Stimulated activated naive CD8-positive, alpha-beta T cell treated with anti-CD3 and anti-CD28 coated beads, Interleukin-15, Interleukin-2, amounts not matched to agents 100 ng/mL and 50 ng/mL, for 24 hours (primary cell): Measurements from ENCODE around the gene CREB1.
A peak's percentile ranks its signal among the peaks of the same experiment; 100 is the strongest.

Experiments used
- H3K27ac Mint-ChIP-seq: one replicate; pipeline ENCODE4 v1.8.0; 2021; ENCODE audit warnings: mild to moderate bottlenecking, mixed read lengths
- H3K27me3 Mint-ChIP-seq: one replicate; pipeline ENCODE4 v1.8.0; 2021; ENCODE audit warnings: mixed read lengths
- H3K36me3 Mint-ChIP-seq: one replicate; pipeline ENCODE4 v1.8.0; 2021; ENCODE audit warnings: low read depth, mixed read lengths
- H3K4me1 Mint-ChIP-seq: one replicate; pipeline ENCODE4 v1.8.0; 2021; ENCODE audit warnings: low read depth, mixed read lengths
- H3K4me3 Mint-ChIP-seq: one replicate; pipeline ENCODE4 v1.8.0; 2021; ENCODE audit warnings: mild to moderate bottlenecking, mixed read lengths
- H3K9me3 Mint-ChIP-seq: one replicate; pipeline ENCODE4 v1.8.0; 2021; ENCODE audit warnings: mixed read lengths

Gene CREB1

DNA sequence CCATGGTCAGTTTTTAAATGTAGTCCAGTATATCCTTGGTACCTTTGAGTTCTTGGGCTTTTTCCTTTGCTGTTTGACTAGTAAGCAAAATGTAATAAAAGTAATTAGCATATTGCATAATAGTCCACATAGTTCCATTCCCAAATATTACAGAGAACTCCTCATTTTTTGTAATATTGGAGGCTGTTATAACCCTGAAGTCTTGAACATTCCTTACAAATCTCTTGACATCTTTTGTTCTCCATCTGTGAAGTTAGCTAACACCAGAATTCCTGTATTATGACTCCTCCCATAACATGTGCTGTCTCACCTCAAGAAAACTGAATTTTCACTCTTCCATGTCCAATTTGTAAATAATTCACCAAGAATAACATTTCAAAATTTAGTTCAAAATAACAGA is 17.1 kb downstream of the CREB1 start:
- peaks cover 48% of the 10 kb centered on the region for H3K36me3 Mint-ChIP-seq
- H3K4me1 Mint-ChIP-seq = peaks cover 84% of the 10 kb centered on the region
- peak overlapping the region; percentile 28 for H3K27ac Mint-ChIP-seq
- no peak overlapping the region for H3K4me3 Mint-ChIP-seq
- H3K27me3 Mint-ChIP-seq = no peaks in the 10 kb centered on the region
- no peaks in the 10 kb centered on the region for H3K9me3 Mint-ChIP-seq

DNA sequence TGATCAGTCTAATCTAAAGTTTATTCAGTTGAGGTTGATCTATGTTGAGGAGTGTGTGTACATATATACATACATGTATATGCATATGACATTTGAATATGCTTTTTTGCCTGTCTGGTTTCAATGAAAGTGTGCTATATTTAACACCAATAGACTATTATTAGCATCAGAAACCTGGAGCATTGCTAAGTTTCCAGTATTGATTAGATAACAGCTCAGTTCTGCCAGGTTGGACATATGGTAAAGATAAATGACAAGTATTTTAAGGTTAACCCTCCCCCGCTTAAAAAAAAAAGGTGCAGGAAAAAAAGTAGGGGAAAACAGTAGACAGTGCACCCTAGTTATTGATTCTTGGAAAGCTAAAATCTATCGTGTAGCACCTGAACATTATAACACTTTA is 19.4 kb downstream of the CREB1 start:
- no peaks in the 10 kb centered on the region for H3K27me3 Mint-ChIP-seq
- no peak overlapping the region for H3K4me3 Mint-ChIP-seq
- H3K36me3 Mint-ChIP-seq = peaks cover 36% of the 10 kb centered on the region
- H3K27ac Mint-ChIP-seq = peak overlapping the region; percentile 64
- H3K4me1 Mint-ChIP-seq = peaks cover 72% of the 10 kb centered on the region
- no peaks in the 10 kb centered on the region for H3K9me3 Mint-ChIP-seq

GRCh38 chr2:207558079-207558491 is 28.3 kb downstream of the CREB1 start:
- H3K4me3 Mint-ChIP-seq = no peak overlapping the region
- peaks cover 19% of the 10 kb centered on the region for H3K4me1 Mint-ChIP-seq
- peaks cover 65% of the 10 kb centered on the region for H3K36me3 Mint-ChIP-seq
- peak overlapping the region; percentile 18 for H3K27ac Mint-ChIP-seq
- H3K27me3 Mint-ChIP-seq = no peaks in the 10 kb centered on the region
- H3K9me3 Mint-ChIP-seq = no peaks in the 10 kb centered on the region

DNA sequence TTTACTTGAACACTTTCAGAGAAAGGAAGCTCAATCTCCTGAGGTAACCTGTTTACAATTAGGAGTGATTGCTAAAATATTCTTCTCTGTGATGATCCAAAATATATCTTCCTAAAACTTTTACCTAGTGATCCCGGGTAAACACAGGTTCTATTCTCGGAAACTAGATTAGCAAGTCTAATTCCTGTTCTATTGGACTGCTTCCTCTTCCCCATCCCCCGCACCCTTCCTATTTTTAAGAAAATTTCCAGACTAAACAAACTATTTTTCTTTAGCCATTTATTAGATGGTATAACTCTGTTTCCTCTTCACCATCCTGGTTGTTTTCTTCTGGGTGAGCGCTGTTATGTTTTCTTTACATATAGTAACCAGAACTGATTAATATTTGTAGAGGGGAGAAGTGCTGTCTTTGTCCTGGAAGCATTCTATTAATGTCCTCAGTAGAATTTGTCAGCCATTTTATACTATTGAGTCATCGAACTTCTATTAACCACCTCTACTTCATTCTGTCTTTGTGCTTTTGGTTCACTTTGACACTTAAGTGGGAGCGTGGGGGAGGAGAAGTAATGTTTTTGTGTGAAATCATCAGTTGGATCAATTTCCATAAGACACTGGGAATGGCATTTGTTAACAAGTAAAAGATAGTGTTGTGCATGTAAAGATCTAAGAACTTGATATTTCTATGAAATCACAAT is 31.8 kb downstream of the CREB1 start:
- Mint-ChIP-seq H3K4me3 (no peak overlapping the region), H3K4me1 (peaks cover 9% of the 10 kb centered on the region), H3K27ac (no peak overlapping the region), H3K36me3 (peaks cover 73% of the 10 kb centered on the region), H3K9me3 (no peaks in the 10 kb centered on the region), H3K27me3 (no peaks in the 10 kb centered on the region)

GRCh38 chr2:207565736-207566500 is 36.2 kb downstream of the CREB1 start:
- Mint-ChIP-seq H3K4me1 (peaks cover 18% of the 10 kb centered on the region), H3K36me3 (peaks cover 78% of the 10 kb centered on the region), H3K27me3 (no peaks in the 10 kb centered on the region), H3K27ac (no peak overlapping the region), H3K4me3 (no peak overlapping the region), H3K9me3 (no peaks in the 10 kb centered on the region)

GRCh38 chr2:207567671-207568070 is 37.9 kb downstream of the CREB1 start:
- Mint-ChIP-seq H3K4me1 (peaks cover 25% of the 10 kb centered on the region), H3K4me3 (no peak overlapping the region), H3K27me3 (no peaks in the 10 kb centered on the region), H3K9me3 (no peaks in the 10 kb centered on the region), H3K27ac (no peak overlapping the region), H3K36me3 (peaks cover 78% of the 10 kb centered on the region)

DNA sequence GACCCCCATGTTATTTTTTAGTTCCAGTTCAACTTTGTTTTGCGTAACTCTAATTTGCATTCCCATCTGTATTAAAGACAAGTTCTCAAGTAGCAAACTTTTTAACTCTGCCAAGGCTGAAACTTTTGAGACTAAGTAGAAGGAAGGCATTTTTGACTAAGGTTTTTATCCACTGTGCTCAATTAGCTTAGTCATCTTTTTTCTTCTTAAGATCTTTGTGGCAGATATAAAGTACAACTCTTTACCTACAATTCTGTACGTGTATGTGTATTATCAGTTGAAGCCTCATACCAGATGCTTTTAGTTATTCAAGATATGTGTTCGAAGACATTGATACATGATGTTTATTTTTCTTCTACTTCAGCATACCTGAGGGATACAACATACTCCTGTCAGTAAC is 41.6 kb downstream of the CREB1 start:
- H3K9me3 Mint-ChIP-seq = no peaks in the 10 kb centered on the region
- H3K4me3 Mint-ChIP-seq = no peak overlapping the region
- H3K4me1 Mint-ChIP-seq = peaks cover 27% of the 10 kb centered on the region
- H3K27ac Mint-ChIP-seq = no peak overlapping the region
- peaks cover 86% of the 10 kb centered on the region for H3K36me3 Mint-ChIP-seq
- no peaks in the 10 kb centered on the region for H3K27me3 Mint-ChIP-seq

DNA sequence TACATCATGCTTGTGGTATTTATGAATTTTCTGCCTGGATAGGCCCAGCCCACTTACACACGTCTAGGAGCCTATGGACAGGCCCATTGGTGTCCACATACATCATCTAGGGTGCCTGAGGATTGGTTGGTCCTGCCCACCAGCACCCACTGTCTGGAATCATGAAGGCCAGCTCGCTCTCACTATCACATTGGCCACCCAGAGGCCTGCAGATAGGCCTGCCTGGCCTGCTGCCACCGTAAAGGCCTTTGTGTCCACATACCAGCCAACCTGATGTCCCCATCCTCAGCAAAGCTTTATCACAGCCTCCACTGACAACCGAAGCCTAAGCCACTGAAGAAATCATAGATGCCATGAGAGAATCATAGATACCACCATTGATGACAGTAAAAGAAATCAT is 55.2 kb downstream of the CREB1 start:
- Mint-ChIP-seq H3K27ac (no peak overlapping the region), H3K4me1 (peaks cover 21% of the 10 kb centered on the region), H3K27me3 (no peaks in the 10 kb centered on the region), H3K9me3 (no peaks in the 10 kb centered on the region), H3K36me3 (peaks cover 90% of the 10 kb centered on the region), H3K4me3 (no peak overlapping the region)

DNA sequence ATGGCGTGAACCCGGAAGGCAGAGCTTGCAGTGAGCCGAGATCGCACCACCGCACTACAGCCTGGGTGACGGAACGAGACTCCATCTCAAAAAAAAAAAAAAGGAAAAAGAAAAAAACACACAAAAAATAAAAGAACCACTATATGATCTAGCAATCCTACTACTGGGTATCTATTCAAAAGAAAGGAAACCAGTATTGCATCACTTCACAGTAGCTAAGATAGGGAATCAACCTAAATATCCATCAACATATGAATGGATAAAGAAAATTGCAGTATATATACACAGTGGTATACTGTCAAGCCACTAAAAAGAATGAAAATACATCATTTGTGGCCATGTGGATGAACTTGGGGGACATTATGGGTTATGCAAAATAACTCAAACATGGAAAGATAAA is 57.5 kb downstream of the CREB1 start:
- Mint-ChIP-seq H3K27ac (peak overlapping the region; percentile 22), H3K4me3 (no peak overlapping the region), H3K36me3 (peaks cover 93% of the 10 kb centered on the region), H3K4me1 (peaks cover 21% of the 10 kb centered on the region), H3K9me3 (peaks cover 4% of the 10 kb centered on the region), H3K27me3 (no peaks in the 10 kb centered on the region)

DNA sequence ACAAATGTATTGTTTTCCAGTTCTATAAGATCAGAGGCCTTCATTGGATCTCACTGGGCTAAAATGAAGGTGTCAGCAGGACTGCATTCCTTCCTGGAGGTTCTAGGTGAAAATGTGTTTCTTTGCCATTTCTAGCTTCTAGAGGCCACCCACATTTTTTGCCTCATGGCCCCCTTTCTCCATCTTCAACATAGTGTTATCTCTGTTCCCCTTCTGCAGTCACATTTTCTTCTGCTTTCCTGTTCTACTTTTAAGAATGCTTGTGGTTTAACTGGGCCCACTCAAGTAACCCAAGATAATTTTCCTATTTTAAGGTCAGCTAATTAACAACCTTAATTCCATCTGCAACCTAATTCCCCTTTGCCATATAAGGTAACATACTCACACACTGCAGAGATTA is 59.4 kb downstream of the CREB1 start:
- H3K9me3 Mint-ChIP-seq = peaks cover 8% of the 10 kb centered on the region
- peaks cover 24% of the 10 kb centered on the region for H3K4me1 Mint-ChIP-seq
- no peaks in the 10 kb centered on the region for H3K27me3 Mint-ChIP-seq
- H3K36me3 Mint-ChIP-seq = peaks cover 89% of the 10 kb centered on the region
- no peak overlapping the region for H3K4me3 Mint-ChIP-seq
- H3K27ac Mint-ChIP-seq = peak overlapping the region; percentile 38

DNA sequence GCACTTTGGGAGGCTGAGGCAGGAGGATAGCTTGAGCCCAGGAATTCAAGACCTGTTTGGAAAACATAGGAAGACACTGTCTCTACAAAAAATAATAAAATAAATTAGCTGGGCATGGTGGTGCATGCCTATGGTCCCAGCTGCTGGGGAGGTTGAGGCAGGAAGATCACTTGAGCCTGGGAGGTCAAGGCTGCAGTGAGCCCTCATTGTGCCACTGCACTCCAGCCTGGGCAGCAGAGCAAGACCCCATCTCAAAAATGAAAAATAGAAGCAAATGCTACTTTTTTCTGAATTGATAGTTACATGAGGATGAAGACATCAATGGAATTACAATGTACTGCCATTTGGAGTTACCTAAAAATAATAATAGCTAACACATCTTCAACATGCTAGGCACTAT is 63.5 kb downstream of the CREB1 start:
- no peak overlapping the region for H3K27ac Mint-ChIP-seq
- no peaks in the 10 kb centered on the region for H3K27me3 Mint-ChIP-seq
- H3K4me3 Mint-ChIP-seq = no peak overlapping the region
- peaks cover 79% of the 10 kb centered on the region for H3K36me3 Mint-ChIP-seq
- peaks cover 8% of the 10 kb centered on the region for H3K9me3 Mint-ChIP-seq
- peaks cover 25% of the 10 kb centered on the region for H3K4me1 Mint-ChIP-seq

DNA sequence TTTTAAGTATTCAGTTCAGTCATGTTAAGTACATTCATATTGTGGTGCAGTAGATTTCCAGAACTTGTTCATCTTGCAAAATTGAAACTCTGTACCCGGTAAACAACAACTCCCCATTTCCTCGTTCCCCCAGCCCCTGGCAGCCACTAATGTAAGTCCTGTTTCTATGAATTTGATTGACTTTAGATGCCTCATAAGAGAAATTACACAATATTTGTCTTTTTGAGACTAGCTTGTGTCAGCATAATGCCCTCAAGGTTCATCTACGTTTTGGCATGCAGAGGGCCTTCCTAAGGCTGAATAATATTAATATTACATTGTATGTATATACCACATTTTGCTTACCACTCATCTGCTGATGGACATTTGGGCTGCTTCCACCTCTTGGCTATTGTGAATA is 64.5 kb downstream of the CREB1 start:
- no peaks in the 10 kb centered on the region for H3K27me3 Mint-ChIP-seq
- H3K27ac Mint-ChIP-seq = no peak overlapping the region
- peaks cover 8% of the 10 kb centered on the region for H3K9me3 Mint-ChIP-seq
- no peak overlapping the region for H3K4me3 Mint-ChIP-seq
- peaks cover 73% of the 10 kb centered on the region for H3K36me3 Mint-ChIP-seq
- H3K4me1 Mint-ChIP-seq = peaks cover 16% of the 10 kb centered on the region

DNA sequence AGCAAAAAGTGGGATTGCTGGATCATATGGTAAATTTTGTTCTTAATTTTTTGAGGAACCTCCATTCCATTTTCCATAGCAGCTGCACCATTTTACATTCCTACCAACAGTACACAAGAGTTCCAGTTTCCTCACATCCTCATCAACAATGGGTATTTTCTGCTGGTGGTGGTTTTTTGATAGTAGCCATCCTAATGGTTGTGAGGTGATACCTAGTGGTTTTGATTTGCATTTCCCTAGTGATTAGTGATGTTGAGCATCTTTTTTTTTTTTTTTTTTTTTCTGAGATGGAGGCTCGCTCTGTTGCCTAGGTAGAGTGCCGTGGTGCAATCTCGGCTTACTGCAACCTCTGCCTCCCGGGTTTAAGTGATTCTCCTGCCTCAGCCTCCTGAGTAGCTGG is 65.0 kb downstream of the CREB1 start:
- H3K27me3 Mint-ChIP-seq = no peaks in the 10 kb centered on the region
- H3K4me3 Mint-ChIP-seq = no peak overlapping the region

DNA sequence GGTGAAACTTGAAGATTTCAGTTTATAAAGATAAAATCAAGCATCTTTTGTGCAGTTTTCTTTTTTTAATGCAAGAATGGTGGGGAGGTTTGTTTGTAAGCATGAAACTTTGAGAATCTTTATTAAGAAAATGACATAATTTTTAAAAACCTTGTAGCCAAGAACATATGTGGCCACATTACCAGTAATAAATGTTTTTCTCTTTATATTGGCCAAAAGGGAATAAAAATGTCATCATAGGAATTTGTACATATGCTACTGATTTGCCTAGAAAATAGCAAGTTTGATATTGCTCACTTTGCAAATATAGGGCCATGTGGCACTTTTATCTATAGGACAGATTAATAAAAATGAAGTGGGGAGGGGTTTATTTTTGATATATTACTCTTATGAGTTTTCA is 69.9 kb downstream of the CREB1 start:
- Mint-ChIP-seq H3K27ac (no peak overlapping the region), H3K36me3 (peaks cover 51% of the 10 kb centered on the region), H3K4me3 (no peak overlapping the region)

More for the DNA sequence above, 65.0 kb downstream of the CREB1 start:
- Mint-ChIP-seq H3K36me3 (peaks cover 73% of the 10 kb centered on the region), H3K4me1 (peaks cover 12% of the 10 kb centered on the region), H3K9me3 (peaks cover 8% of the 10 kb centered on the region), H3K27ac (no peak overlapping the region)

GRCh38 chr2:207600231-207600630 is 70.5 kb downstream of the CREB1 start:
- Mint-ChIP-seq H3K36me3 (peaks cover 51% of the 10 kb centered on the region), H3K27me3 (no peaks in the 10 kb centered on the region), H3K4me3 (no peak overlapping the region), H3K9me3 (no peaks in the 10 kb centered on the region), H3K4me1 (peaks cover 17% of the 10 kb centered on the region), H3K27ac (no peak overlapping the region)

More for the DNA sequence above, 69.9 kb downstream of the CREB1 start:
- H3K4me1 Mint-ChIP-seq = peaks cover 18% of the 10 kb centered on the region
- no peaks in the 10 kb centered on the region for H3K9me3 Mint-ChIP-seq
- H3K27me3 Mint-ChIP-seq = no peaks in the 10 kb centered on the region
